HAP-1 (cell line): ENCODE measurements around the gene KRTAP5-2.
A peak's percentile ranks its signal among the peaks of the same experiment; 100 is the strongest.

ENCODE experiments used
- DNase-seq, 2 experiments: peaks; one replicate each; pipeline ENCODE4 v3.0.0-alpha.2; 2016 to 2020; ENCODE audit warnings: low spot score in 2 of 2
- H3K27me3 ChIP-seq: fragments of 250-450 bp; sonication (Bioruptor Pico); 2 replicates; pipeline ENCODE4 v1.5.1; 2020; ENCODE audit warnings: low read depth, mild to moderate bottlenecking, moderate library complexity
- H3K36me3 ChIP-seq: fragments of 250-450 bp; sonication (Bioruptor Pico); replicated peaks from 2 replicates; pipeline ENCODE4 v1.5.1; 2020; ENCODE audit warnings: mild to moderate bottlenecking
- H3K4me1 ChIP-seq: fragments of 250-450 bp; sonication (Bioruptor Pico); 2 replicates; pipeline ENCODE4 v1.5.1; 2020; ENCODE audit warnings: mild to moderate bottlenecking
- H3K4me3 ChIP-seq: fragments of 250-450 bp; sonication (Bioruptor Pico); 2 replicates; pipeline ENCODE4 v1.5.1; 2020; ENCODE audit warnings: mild to moderate bottlenecking, moderate library complexity
- H3K9me3 ChIP-seq: fragments of 250-450 bp; sonication (Bioruptor Pico); 2 replicates; pipeline ENCODE4 v1.5.1; 2020; ENCODE audit warnings: mild to moderate bottlenecking, moderate library complexity
- in situ Hi-C: fragments of 300-500 bp; cut with MboI; formaldehyde crosslinking; loops from 3 replicates; pipeline ENCODE4 v1.14.3; 2020; ENCODE audit warnings: low sequenced_read_pairs, inconsistent platforms, mixed read lengths

The KRTAP5-2 gene

DNA sequence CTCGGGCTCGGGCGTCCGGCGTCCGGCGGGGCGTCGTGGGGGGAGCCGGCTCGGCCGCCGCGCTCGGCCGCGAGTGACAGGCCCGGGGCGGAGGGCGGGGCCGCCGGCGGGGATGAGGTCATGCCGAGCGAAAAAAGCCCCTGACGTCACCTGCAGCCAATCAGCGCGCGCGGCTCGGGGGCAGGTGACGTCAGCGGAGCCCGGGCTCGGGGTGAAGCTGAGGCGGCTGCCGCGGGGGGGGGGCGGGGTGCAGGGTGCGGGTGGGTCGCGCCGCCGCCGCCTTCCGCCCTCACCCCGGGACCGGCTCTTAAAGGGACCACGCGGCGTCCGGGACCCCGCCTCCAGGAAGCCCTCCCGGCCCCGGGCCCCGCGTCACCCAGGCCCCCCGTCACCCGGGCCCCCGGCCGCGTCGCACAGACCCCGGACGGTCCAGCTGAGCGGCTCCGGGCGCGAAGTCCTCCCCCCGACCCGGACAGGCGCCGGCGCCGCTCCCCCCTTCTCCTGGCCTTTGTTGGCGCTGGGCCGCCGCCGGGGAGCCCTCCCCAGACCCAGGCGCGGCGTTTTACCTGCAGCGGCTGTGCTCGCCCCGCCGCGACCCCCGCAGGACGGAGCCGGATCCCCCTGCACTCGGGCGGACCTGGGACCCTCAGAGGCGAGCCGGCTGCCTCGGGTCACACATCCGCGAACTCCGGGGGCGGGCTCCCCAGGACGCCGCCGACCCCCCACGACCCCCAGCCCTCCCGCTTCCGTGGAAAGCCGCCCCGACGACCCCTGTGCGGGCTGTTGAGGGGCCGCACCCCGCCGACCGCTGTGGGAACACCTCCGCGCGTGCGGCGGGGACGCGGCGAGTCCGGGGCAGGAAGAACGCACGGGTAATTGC is 25.7 kb downstream of the KRTAP5-2 start, which contains the start of gene DUSP8:
TSS of gene DUSP8 (minus strand) at position 75 of the 880 bp plus-strand sequence. CDS start 6,445 bp downstream, outside the sequence.
- H3K36me3 ChIP-seq: no peaks in the 10 kb centered on the region
- peaks cover 24% of the 10 kb centered on the region for H3K27me3 ChIP-seq
- no peaks in the 10 kb centered on the region for H3K9me3 ChIP-seq
- DNase-seq: peak; percentile 49 to 89
- H3K4me3 ChIP-seq: peak within 1 kb of the TSS; percentile 39
- H3K4me1 ChIP-seq: peaks cover 8% of the 10 kb centered on the region
- in situ Hi-C loops: no loop called here

DNA sequence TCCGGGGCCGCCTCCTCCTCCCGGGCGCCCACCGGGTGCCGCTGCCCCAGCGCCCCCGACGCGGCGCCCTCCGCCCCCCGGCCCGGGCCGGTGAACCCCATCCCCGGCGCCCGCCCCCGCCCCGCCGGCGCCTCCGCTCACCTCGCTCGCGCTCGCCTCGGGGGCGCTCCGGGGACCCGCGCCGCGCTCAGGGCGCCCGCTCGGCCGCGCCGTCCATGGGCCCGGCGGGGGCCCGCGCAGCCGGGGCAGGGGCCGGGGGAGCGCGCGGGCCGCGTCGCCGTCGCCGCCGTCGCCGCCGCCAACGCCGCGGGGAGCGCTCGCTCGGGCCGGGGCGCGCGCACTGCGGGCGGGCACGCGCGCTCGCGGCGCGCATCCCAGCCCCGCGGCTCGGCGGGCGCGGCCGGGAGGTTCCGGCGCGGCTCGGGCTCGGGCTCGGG is 26.3 kb downstream of the KRTAP5-2 start:
- Histone ChIP-seq H3K4me1 (peaks cover 8% of the 10 kb centered on the region), H3K36me3 (no peaks in the 10 kb centered on the region), H3K4me3 (peak overlapping the region; percentile 39; the same call in 1 of the 2 replicates), H3K27me3 (peaks cover 24% of the 10 kb centered on the region), H3K9me3 (no peaks in the 10 kb centered on the region)
- DNase-seq: no peak
- in situ Hi-C loops: no loop called here

DNA sequence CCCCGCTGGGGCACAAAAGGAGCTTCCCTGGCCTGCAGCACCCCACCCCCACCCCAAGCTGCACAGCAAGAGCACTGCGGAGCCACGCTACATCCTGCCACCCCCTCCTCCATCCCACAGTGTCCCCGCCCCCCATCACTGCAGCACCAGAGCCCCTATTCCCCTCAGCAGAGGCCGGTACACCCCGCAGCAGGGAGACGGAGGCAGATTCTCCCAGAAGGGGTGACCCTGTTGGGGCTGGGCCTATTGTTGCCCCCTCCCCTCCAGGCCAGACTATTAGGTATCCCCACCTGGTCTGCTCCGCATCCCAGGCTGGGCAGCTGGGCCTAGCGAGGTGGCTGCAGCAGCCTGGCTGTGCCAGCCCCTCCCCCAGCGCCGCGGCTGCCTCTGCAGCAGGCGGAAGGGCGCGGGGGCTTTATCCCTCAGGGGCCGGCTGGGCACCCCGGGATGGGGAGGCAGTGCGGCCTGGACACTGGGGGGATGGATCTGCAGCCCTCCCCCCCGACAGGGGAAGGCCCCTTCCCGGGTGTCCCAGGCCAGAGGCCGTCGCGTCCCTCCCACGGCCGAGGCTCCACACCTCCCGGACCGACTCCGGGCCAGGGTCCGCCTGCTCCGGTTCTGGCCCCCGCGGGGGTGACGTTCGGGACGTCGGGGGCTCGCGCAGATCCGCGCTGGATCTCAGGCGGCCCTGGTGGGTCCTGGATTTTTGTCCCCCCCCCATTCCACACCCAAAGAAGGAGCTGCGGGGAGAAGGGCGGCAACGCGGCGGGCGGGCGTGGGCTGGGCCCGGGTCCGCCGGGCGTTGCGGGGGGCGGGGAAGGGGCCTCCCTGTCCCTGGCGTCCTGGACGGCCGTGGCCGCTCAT is 27.0 kb downstream of the KRTAP5-2 start:
- peaks cover 24% of the 10 kb centered on the region for H3K27me3 ChIP-seq
- H3K4me1 ChIP-seq: peaks cover 8% of the 10 kb centered on the region
- in situ Hi-C loops: no loop called here
- DNase-seq: peak in 1 of 2 experiments; percentile 38
- no peaks in the 10 kb centered on the region for H3K9me3 ChIP-seq
- no peaks in the 10 kb centered on the region for H3K36me3 ChIP-seq
- peak overlapping the region; percentile 39 for H3K4me3 ChIP-seq

GRCh38 chr11:1570531-1570895 is 27.6 kb downstream of the KRTAP5-2 start:
- no peak for DNase-seq
- Histone ChIP-seq H3K4me1 (peaks cover 8% of the 10 kb centered on the region), H3K27me3 (peaks cover 24% of the 10 kb centered on the region), H3K4me3 (no peak overlapping the region), H3K36me3 (no peaks in the 10 kb centered on the region), H3K9me3 (no peaks in the 10 kb centered on the region)
- in situ Hi-C loops: no loop called here

- Histone ChIP-seq H3K4me3 (no peak overlapping the region), H3K4me1 (peaks cover 8% of the 10 kb centered on the region), H3K27me3 (peaks cover 21% of the 10 kb centered on the region), H3K36me3 (no peaks in the 10 kb centered on the region), H3K9me3 (no peaks in the 10 kb centered on the region)
- in situ Hi-C loops: no loop called here
- DNase-seq: no peak
Observed at GRCh38 chr11:1570001-1570453, 28.1 kb downstream of the KRTAP5-2 start.

GRCh38 chr11:1569251-1569780 is 28.8 kb downstream of the KRTAP5-2 start:
- no peaks in the 10 kb centered on the region for H3K9me3 ChIP-seq
- H3K4me3 ChIP-seq: no peak overlapping the region
- DNase-seq: peak in 1 of 2 experiments; percentile 9
- peaks cover 18% of the 10 kb centered on the region for H3K27me3 ChIP-seq
- in situ Hi-C loops: no loop called here
- H3K4me1 ChIP-seq: peaks cover 6% of the 10 kb centered on the region
- H3K36me3 ChIP-seq: no peaks in the 10 kb centered on the region

DNA sequence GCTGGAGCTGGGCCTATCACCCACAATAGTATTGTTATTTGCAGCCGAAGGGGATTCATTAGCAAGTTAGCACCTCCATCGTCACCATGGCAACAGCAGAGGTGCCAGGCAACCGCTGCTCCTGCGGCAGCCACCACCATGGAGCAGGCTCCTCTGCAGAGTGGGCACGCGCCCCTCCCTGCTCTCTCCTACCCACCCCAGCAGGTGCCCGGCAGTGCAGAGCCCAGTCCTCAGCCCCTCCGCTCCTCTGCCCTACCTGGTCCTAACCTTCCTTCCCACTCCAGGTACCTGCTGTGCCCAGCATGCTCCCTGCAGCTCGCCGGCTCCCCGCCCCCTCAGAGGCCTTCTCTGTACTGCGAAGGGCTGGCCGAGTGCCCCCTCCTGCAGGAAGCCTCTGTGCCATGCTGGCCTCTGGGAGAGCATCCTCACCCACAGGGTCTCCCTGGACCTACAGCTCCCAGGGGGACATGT is 29.6 kb downstream of the KRTAP5-2 start:
- Histone ChIP-seq H3K4me1 (no peaks in the 10 kb centered on the region), H3K36me3 (no peaks in the 10 kb centered on the region), H3K9me3 (no peaks in the 10 kb centered on the region), H3K27me3 (peaks cover 11% of the 10 kb centered on the region), H3K4me3 (no peak overlapping the region)
- in situ Hi-C loops: no loop called here
- peak in 1 of 2 experiments; percentile 53 for DNase-seq

GRCh38 chr11:1567721-1568100 is 30.4 kb downstream of the KRTAP5-2 start:
- H3K4me3 ChIP-seq: no peak overlapping the region
- in situ Hi-C loops: no loop called here
- H3K36me3 ChIP-seq: no peaks in the 10 kb centered on the region
- peaks cover 4% of the 10 kb centered on the region for H3K27me3 ChIP-seq
- no peak for DNase-seq
- no peaks in the 10 kb centered on the region for H3K4me1 ChIP-seq
- H3K9me3 ChIP-seq: no peaks in the 10 kb centered on the region

DNA sequence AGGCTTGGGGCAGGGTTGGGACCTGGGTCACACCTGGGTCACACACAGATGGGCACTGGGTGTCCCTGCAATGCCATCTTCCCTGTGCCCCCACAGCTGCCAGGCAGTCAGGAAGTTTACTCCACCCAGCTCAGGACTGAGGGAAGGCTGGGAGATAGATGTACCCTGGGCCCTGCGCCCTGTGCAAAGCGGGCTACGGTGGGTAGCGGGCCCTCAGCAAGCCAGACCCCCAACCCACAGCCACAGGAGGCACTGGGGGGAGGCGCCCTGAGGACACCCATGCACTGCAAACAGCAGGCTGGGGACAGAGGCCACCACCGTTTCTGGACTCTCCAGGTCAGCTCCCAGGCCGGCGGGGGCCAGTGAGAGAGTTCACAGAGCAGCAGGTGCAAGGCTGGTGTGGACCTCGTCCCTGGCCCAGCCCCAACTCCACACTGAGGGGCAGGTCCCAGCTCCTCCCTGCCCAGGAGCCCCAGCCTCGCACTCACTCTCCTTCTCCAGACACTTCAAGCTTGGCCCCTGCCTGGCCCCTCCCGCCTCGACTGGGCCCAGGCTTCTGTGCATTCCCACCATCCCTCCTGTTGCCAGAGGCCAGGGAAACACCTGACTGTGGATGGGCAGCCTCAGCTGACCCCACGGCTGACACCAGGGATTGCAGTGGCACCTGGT is 30.9 kb downstream of the KRTAP5-2 start:
- Histone ChIP-seq H3K27me3 (no peaks in the 10 kb centered on the region), H3K36me3 (no peaks in the 10 kb centered on the region), H3K4me1 (no peaks in the 10 kb centered on the region), H3K9me3 (no peaks in the 10 kb centered on the region), H3K4me3 (no peak overlapping the region)
- DNase-seq: no peak
- in situ Hi-C loops: no loop called here

- DNase-seq: peak in 1 of 2 experiments; percentile 9
- in situ Hi-C loops: no loop called here
- Histone ChIP-seq H3K4me3 (no peak overlapping the region), H3K9me3 (no peaks in the 10 kb centered on the region), H3K4me1 (no peaks in the 10 kb centered on the region), H3K27me3 (no peaks in the 10 kb centered on the region), H3K36me3 (no peaks in the 10 kb centered on the region)
Observed at GRCh38 chr11:1566381-1567051, 31.6 kb downstream of the KRTAP5-2 start.

GRCh38 chr11:1565904-1566247 is 32.2 kb downstream of the KRTAP5-2 start:
- DNase-seq: peak in 1 of 2 experiments; percentile 7
- H3K4me1 ChIP-seq: no peaks in the 10 kb centered on the region
- H3K4me3 ChIP-seq: no peak overlapping the region
- no peaks in the 10 kb centered on the region for H3K9me3 ChIP-seq
- in situ Hi-C loops: no loop called here
- H3K27me3 ChIP-seq: no peaks in the 10 kb centered on the region
- H3K36me3 ChIP-seq: no peaks in the 10 kb centered on the region

DNA sequence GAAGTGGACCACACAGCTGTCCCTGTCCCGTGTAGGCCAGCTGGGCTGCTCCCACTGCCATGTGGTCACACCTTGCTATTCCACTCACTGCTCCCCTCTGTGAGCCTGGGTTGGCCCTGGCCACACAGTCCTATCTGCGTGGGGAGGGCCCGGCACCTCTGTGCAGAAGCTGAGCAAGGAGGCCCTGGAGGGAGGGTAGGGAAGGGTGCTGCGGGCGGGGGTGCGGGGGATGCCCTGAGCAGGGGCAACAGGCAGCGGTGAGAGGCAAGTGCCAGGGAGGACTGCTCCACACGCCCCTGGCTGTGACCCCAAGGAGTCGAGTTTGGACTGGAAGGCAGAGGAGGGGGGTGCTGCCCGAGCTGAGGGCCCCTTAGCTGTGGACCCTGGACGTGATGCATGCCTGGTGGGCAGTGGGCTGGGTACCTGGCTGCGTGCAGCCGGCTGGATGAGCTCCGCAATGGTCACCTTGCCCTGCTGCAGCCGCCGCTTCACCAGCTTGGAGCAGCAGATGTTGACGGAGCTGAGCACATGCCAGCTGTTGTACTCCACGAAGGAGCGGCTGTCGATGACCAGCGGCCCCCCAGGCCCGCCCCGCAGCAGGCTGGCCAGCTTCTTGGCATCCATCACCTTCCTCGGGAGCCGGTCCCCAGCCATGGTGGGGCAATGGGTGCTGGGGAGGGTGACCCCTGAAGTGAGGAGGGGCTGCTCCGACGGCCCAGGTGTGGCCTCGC is 32.8 kb downstream of the KRTAP5-2 start:
- H3K9me3 ChIP-seq: no peaks in the 10 kb centered on the region
- no peaks in the 10 kb centered on the region for H3K27me3 ChIP-seq
- no peaks in the 10 kb centered on the region for H3K4me1 ChIP-seq
- in situ Hi-C loops: no loop called here
- H3K4me3 ChIP-seq: no peak overlapping the region
- H3K36me3 ChIP-seq: no peaks in the 10 kb centered on the region
- peak in 1 of 2 experiments; percentile 6 for DNase-seq
